Thymus (tissue), 11 donors: Measurements from ENCODE around the gene TARBP1. TPM values are rescaled to one million over a fixed set of nuclear protein-coding genes. Genes with fewer than 3 reads are reported as not detected.

Source experiments
- DNase-seq, 9 donors: peaks; one replicate each; pipeline ENCODE4 v3.0.0-alpha.2; 2013; ENCODE audit warnings: low spot score in 9 of 9, low read depth in 6 of 9, missing footprints in 1 of 9
- H3K27ac ChIP-seq, 2 donors: one replicate each; pipeline ENCODE4 v1.5.1; 2013; ENCODE audit warnings: control low read depth in 1 of 2, low read depth in 1 of 2, low read length in 1 of 2, mild to moderate bottlenecking in 1 of 2, moderate library complexity in 1 of 2
- H3K27me3 ChIP-seq, 2 donors: one replicate each; pipeline ENCODE4 v1.5.1; 2013; ENCODE audit warnings: low read length in 1 of 2; ENCODE audit not compliant: control insufficient read depth in 2 of 2, insufficient read depth in 1 of 2
- H3K36me3 ChIP-seq, 2 donors: one replicate each; pipeline ENCODE4 v1.5.1; 2013; ENCODE audit warnings: low read length in 1 of 2, mild to moderate bottlenecking in 1 of 2, moderate library complexity in 1 of 2; ENCODE audit not compliant: control insufficient read depth in 2 of 2, insufficient read depth in 2 of 2
- H3K4me1 ChIP-seq, 2 donors: one replicate each; pipeline ENCODE4 v1.5.1; 2013; ENCODE audit warnings: low read length in 2 of 2; ENCODE audit not compliant: control insufficient read depth in 2 of 2, insufficient read depth in 2 of 2
- H3K4me3 ChIP-seq, 2 donors: one replicate each; pipeline ENCODE4 v1.5.1; 2013; ENCODE audit warnings: low read length in 2 of 2, control low read depth in 1 of 2, mild to moderate bottlenecking in 1 of 2
- H3K9me3 ChIP-seq, 2 donors: one replicate each; pipeline ENCODE4 v1.5.1; 2013; ENCODE audit warnings: low read length in 1 of 2, mild to moderate bottlenecking in 1 of 2; ENCODE audit not compliant: control insufficient read depth in 2 of 2, insufficient read depth in 1 of 2
- WGBS: extraction: QIAGEN DNeasy Blood & Tissue Kit; methylation state at CpG from one replicate; pipeline ENCODE4 v1.1.7; 2013; 5-methylcytosine and 5-hydroxymethylcytosine counted together
- polyA plus RNA-seq: library from polyadenylated mRNA; stranded (reverse); fragments of 200-250 nt; gene quantifications from one replicate; pipeline ENCODE4 v1.2.3, GENCODE V29; 2013
- total RNA-seq: library from RNA; stranded (reverse); fragments of 120-200 nt; gene quantifications from one replicate; pipeline ENCODE4 v1.2.4, GENCODE V29; 2013
- donor health status: healthy.

TARBP1 gene
- total and polyA plus RNA-seq, 2 donors: 29.0 to 66.3 TPM

DNA sequence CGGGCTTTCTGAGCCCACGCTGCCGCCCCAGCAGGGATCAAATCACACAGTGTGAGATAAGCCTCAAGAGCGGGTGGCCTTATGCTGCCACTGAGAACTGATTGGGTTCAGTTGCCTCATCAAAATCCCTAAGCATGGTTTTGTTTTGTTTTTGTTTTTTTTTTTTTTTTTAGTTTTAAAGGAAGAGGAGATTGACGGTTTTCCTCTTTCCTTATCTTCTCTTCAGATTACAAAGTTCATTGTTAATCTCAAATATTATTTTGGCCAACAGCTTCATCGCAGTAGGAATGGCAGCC is 105.1 kb downstream of the TARBP1 start:
- 7% methylated on average over 6 of the region's 6 CpGs for WGBS
- Histone ChIP-seq H3K9me3 (no peaks in the 10 kb centered on the region), H3K36me3 (peaks cover 22 to 29% of the 10 kb centered on the region in 2 donors), H3K27ac (peak overlapping the region; percentile 95), H3K4me1 (peaks cover 9 to 12% of the 10 kb centered on the region in 2 donors), H3K4me3 (peak overlapping the region; percentile 62 to 76), H3K27me3 (no peaks in the 10 kb centered on the region)
- DNase-seq: no peak

DNA sequence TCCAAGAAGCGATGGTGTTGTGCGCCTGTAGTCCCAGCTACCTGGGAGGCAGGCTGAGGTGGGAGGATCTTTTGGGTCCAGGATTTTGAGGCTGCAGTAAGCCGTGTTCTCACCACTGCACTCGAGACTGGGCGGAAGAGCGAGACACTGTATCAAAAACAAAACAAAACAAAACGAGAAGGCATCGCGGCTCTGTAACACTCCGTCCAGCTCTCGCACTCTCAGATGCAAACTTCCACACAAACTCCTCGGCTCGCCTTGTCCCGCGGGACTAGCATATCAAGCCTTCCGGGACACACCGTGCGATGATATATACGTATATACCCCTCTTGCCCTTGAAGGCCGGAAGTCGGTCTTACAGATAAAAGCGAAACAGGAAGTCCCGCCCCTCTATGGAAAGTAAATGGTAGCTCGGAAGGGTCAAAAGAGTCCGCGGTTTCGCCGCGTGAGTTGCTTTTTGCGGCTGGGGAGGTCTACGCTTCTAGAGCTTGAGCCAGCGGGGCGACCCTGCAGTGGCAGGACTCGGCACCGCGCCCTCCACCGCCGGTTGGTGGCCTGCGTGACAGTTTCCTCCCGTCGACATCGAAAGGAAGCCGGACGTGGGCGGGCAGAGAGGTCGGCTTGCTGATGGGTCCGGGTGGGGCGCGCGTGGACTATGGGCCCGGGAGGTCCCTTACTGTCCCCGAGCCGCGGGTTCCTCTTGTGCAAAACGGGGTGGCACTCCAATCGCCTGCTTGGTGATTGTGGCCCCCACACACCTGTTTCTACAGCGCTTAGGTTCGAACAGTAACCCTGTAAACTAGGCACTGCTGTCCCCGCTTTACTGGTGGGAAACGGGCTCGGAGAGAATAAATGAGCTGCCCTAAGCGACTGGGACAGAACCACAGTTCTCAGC is 105.7 kb downstream of the TARBP1 start, which contains the start of gene COA6:
Gene COA6, plus strand, starts transcription at position 393 of the 895 bp plus-strand sequence. Its CDS starts 11 bp downstream, at position 404.
- under 1% methylated on average over 62 of the region's 62 CpGs for WGBS
- H3K9me3 ChIP-seq: no peaks in the 10 kb centered on the region
- peaks cover 22 to 26% of the 10 kb centered on the region in 2 donors for H3K36me3 ChIP-seq
- peak; percentile 89 to 98 (median 95) for DNase-seq
- peak within 1 kb of the TSS; percentile 95 for H3K27ac ChIP-seq
- peak within 1 kb of the TSS; percentile 62 to 76 for H3K4me3 ChIP-seq
- H3K27me3 ChIP-seq: peaks cover 0 to 4% of the 10 kb centered on the region in 2 donors
- peaks cover 9 to 12% of the 10 kb centered on the region in 2 donors for H3K4me1 ChIP-seq

DNA sequence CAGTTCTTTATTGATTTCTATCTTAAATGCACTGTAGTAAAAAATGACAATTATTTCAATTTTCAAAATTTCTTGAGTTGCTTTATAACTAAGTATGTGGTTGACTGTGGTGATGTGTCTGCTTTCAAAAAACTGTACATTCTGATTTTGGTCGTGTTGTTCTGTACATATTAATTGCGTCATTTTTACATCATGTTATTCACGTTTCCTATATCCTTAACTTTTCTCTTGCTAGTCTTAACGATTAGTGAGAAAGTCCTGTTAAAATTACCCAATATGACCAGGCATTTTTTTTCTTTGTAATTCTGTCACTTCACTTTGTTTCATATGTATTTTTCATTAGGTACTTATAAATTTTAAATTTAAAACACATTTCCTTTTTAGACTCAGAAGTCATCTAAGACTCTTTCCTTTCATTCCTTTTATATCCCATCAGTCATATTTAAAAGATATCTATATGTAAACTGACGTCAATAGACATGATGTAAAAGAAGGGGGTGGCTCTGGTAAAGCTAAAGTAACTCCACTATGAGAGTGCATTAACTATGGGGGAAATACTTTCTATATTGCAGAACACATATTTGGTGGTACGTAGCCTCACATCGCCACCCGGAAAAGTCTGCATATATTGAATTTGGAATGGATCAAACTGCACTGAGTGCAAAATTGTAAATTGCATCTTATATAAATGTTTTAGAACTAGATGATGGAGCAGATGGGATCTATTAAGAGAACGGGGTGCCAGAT is 106.8 kb downstream of the TARBP1 start:
- peaks cover 0 to 4% of the 10 kb centered on the region in 2 donors for H3K27me3 ChIP-seq
- H3K27ac ChIP-seq: no peak overlapping the region
- H3K4me3 ChIP-seq: peak overlapping the region; percentile 62 to 76
- no peaks in the 10 kb centered on the region for H3K9me3 ChIP-seq
- peaks cover 9 to 12% of the 10 kb centered on the region in 2 donors for H3K4me1 ChIP-seq
- H3K36me3 ChIP-seq: peaks cover 14 to 18% of the 10 kb centered on the region in 2 donors
- 73% methylated on average over 9 of the region's 9 CpGs for WGBS
- no peak for DNase-seq

DNA sequence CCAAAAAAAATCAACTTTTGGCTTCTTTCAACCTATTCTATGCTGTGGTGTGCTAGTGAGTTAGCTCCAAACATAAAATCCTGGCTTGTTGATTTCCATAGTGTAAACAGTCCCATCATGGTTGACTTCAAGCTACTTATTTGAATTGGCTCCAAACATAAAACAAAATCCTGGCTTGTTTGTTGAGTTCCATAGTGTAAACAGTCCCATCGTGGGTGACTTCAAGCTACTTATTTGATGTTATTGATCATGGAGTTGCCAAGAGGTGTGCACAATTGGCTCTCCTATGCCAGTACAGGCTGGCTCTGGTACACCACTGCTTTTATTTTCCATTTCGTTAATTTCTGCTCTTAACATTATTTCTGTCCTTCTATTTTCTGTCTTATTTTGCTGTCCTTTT is 107.6 kb downstream of the TARBP1 start:
- H3K4me3 ChIP-seq: no peak overlapping the region
- WGBS: 95% methylated on average over 2 of the region's 2 CpGs
- H3K4me1 ChIP-seq: peaks cover 9 to 12% of the 10 kb centered on the region in 2 donors
- peaks cover 0 to 4% of the 10 kb centered on the region in 2 donors for H3K27me3 ChIP-seq
- no peaks in the 10 kb centered on the region for H3K9me3 ChIP-seq
- DNase-seq: no peak
- H3K36me3 ChIP-seq: peaks cover 9 to 13% of the 10 kb centered on the region in 2 donors
- no peak overlapping the region for H3K27ac ChIP-seq

DNA sequence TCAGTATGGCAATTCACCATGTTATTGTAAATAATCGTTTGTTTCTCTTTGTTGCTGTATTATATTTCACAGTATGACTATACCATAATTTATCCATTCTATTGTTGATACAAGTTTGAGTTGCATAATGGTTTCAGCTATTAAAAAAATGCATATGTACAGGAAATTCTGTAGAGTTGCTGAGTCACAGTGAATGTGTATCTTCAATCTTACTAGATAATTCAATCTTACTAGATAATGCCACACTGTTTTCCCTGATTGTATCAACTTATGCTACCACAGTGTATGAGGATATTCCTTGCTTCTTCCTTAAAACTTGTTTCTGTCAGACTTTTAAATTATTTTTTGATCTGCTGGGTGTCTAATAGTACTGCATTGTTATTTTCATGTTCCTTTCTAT is 109.2 kb downstream of the TARBP1 start:
- Histone ChIP-seq H3K36me3 (no peaks in the 10 kb centered on the region), H3K27ac (no peak overlapping the region), H3K4me3 (no peak overlapping the region), H3K27me3 (peaks cover 0 to 4% of the 10 kb centered on the region in 2 donors), H3K4me1 (peaks cover 9% of the 10 kb centered on the region in 2 donors), H3K9me3 (no peaks in the 10 kb centered on the region)
- WGBS: 97% methylated on average over 1 of the region's 1 CpG
- DNase-seq: no peak

DNA sequence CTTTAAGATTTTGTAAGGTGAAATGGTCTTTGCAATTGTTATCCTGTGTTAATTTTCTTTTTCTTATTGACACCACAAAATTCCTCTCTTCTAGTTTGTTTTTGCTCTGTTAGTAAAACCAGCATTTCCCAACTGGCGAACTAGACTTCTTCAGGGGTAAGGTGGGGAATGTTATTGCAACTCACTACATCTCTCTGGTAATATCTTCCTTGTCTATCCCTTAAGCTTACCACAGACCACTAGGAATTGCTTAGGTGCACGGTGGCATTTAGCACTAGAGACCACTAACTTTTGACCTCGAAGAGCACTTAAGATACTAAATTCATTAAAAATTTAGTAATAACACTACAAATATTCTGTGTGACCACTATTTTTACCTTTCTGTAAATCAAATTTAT is 109.9 kb downstream of the TARBP1 start:
- peaks cover 3% of the 10 kb centered on the region in 2 donors for H3K4me1 ChIP-seq
- H3K4me3 ChIP-seq: no peak overlapping the region
- DNase-seq: no peak
- H3K27ac ChIP-seq: no peak overlapping the region
- 94% methylated on average over 3 of the region's 3 CpGs for WGBS
- H3K36me3 ChIP-seq: no peaks in the 10 kb centered on the region
- H3K27me3 ChIP-seq: peaks cover 0 to 4% of the 10 kb centered on the region in 2 donors
- H3K9me3 ChIP-seq: no peaks in the 10 kb centered on the region

DNA sequence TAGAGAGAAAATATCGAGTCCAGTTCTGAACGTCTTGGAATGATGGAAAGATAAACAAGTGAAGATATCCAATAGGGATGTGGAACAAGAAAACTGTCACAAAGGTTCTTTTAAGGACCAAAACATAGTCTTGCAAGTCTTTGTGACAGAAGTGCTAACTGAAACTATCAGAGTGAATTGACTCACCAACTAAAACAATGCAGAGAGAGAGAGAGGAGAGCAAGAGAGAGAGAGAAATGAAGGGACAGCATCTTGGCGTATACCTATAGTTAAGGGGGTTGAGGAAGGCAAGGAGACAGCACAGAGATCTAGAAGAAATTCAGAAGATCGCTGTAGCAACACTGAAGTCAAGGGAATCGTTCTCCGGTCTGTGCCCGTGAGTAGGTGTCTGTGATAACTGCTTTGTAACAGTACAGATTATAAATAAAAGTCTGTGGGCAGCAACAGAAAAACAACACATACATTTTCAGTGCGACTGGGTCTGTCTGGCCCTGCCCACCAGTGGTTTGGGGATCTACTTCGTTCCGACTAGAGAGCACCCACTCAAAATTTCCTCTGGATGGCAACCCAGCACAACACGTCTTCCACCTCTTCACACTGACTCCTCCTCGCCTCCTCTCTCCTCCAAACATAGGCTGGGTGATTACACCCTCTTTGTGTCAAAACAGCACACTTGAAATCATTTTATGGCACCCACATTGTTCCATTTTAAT is 110.5 kb downstream of the TARBP1 start:
- Histone ChIP-seq H3K36me3 (no peaks in the 10 kb centered on the region), H3K4me3 (no peak overlapping the region), H3K4me1 (peaks cover 2 to 3% of the 10 kb centered on the region in 2 donors), H3K27me3 (peaks cover 0 to 4% of the 10 kb centered on the region in 2 donors), H3K9me3 (no peaks in the 10 kb centered on the region), H3K27ac (no peak overlapping the region)
- DNase-seq: no peak
- 93% methylated on average over 12 of the region's 12 CpGs for WGBS

DNA sequence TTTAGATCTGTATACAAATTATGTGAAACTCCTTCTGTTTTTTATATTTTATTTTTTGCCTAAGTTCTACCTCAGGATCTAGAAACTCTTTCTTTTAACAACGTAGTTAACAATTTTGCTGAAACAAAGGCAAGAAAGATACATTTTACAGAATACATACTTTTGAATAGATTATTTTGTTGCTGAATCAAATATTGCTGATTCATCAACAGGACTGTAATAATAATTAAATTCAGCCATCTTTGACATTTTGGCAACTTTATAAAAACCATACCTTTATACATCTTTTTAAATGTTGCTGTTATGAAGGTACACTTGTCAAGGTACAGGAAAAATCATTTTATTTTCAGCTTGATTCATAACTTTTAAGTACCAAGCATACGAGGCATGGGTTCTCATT is 116.4 kb downstream of the TARBP1 start:
- no peak for DNase-seq
- Histone ChIP-seq H3K27ac (no peak overlapping the region), H3K27me3 (no peaks in the 10 kb centered on the region), H3K36me3 (no peaks in the 10 kb centered on the region), H3K9me3 (no peaks in the 10 kb centered on the region), H3K4me1 (no peaks in the 10 kb centered on the region), H3K4me3 (no peak overlapping the region)
- WGBS: 97% methylated on average over 2 of the region's 2 CpGs
